SIG-M5 treated with dmso at 0.1 percent for 504 hours (cell line): ENCODE measurements around the gene ACTR3C.

Experiments
- DNase-seq: peaks from one replicate; lab custom pipeline; 2025; ENCODE audit not compliant: unreplicated experiment; lab: John Stamatoyannopoulos, UW

ACTR3C gene

GRCh38 chr7:150322833-150323681 lies at the start of gene ACTR3C, which contains the start of gene LRRC61:
Gene ACTR3C (minus strand): TSS chr7:150323545. CDS start chr7:150295296, 28,249 bp downstream.
Gene LRRC61 (plus strand): TSS chr7:150323355. CDS start chr7:150336862, 13,507 bp downstream.
- DNase-seq: no peak

- no peak for DNase-seq
These were observed 49.1 kb upstream of the ACTR3C start for GRCh38 chr7:150372271-150373048.

GRCh38 chr7:150371996-150372270 lies 48.6 kb upstream of the ACTR3C start:
- DNase-seq: no peak

GRCh38 chr7:150371131-150371995 lies 48.0 kb upstream of the ACTR3C start:
- no peak for DNase-seq

GRCh38 chr7:150370612-150371071 lies 47.3 kb upstream of the ACTR3C start:
- no peak for DNase-seq

GRCh38 chr7:150369748-150370501 lies 46.6 kb upstream of the ACTR3C start:
- no peak for DNase-seq

- peak; percentile 43 for DNase-seq
These were observed 45.8 kb upstream of the ACTR3C start for GRCh38 chr7:150368884-150369747.

- DNase-seq: peak; percentile 68
These were observed 44.9 kb upstream of the ACTR3C start, which contains the start of gene REPIN1 for GRCh38 chr7:150368096-150368883. Gene REPIN1 (plus strand): TSS chr7:150368822. CDS start chr7:150369712, 890 bp downstream.

GRCh38 chr7:150367677-150368095 lies 44.3 kb upstream of the ACTR3C start:
- no peak for DNase-seq

GRCh38 chr7:150365673-150366398 lies 42.5 kb upstream of the ACTR3C start:
- DNase-seq: peak; percentile 88

GRCh38 chr7:150365194-150365593 lies 41.8 kb upstream of the ACTR3C start:
- no peak for DNase-seq

- peak; percentile 93 for DNase-seq
These were observed 40.5 kb upstream of the ACTR3C start for GRCh38 chr7:150363872-150364271.

GRCh38 chr7:150363370-150363769 lies 40.0 kb upstream of the ACTR3C start:
- no peak for DNase-seq

GRCh38 chr7:150361807-150362621 lies 38.7 kb upstream of the ACTR3C start:
- DNase-seq: no peak

- no peak for DNase-seq
These were observed 38.1 kb upstream of the ACTR3C start for GRCh38 chr7:150361402-150361801.

- no peak for DNase-seq
These were observed 37.2 kb upstream of the ACTR3C start for GRCh38 chr7:150360363-150361058.
